H9 (cell line): Measurements from ENCODE around the gene PPARG. TPM values are rescaled to one million over a fixed set of nuclear protein-coding genes. Genes with fewer than 3 reads are reported as not detected.

Experiments
- DNase-seq: peaks from one replicate; pipeline ENCODE4 v3.0.0-alpha.2; 2017
- H2AFZ ChIP-seq: one replicate; pipeline ENCODE4 v1.6.1; 2013; ENCODE audit warnings: mild to moderate bottlenecking, low read length, control low read depth, moderate library complexity
- H2AK5ac ChIP-seq: 2 replicates; pipeline ENCODE4 v1.6.1; 2013; ENCODE audit warnings: low read length, control low read depth, mixed read lengths; ENCODE audit not compliant: insufficient read length
- H2BK120ac ChIP-seq: one replicate; pipeline ENCODE4 v1.6.1; 2013; ENCODE audit warnings: low read depth, mild to moderate bottlenecking, low read length, control low read depth, inconsistent platforms; ENCODE audit not compliant: poor library complexity, severe bottlenecking
- H2BK12ac ChIP-seq: 2 replicates; pipeline ENCODE4 v1.6.1; 2013; ENCODE audit warnings: low read length, control low read depth, mixed read lengths, low read depth; ENCODE audit not compliant: insufficient read length
- H2BK15ac ChIP-seq: 2 replicates; pipeline ENCODE4 v1.6.1; 2013; ENCODE audit warnings: low read depth, low read length, control low read depth
- H2BK20ac ChIP-seq: one replicate; pipeline ENCODE4 v1.6.1; 2013; ENCODE audit warnings: low read depth, mild to moderate bottlenecking, low read length, control low read depth, inconsistent platforms; ENCODE audit not compliant: poor library complexity, severe bottlenecking
- H2BK5ac ChIP-seq: 2 replicates; pipeline ENCODE4 v1.6.1; 2013; ENCODE audit warnings: low read length, control low read depth, mixed read lengths; ENCODE audit not compliant: insufficient read length
- H3K14ac ChIP-seq: 2 replicates; pipeline ENCODE4 v1.6.1; 2013; ENCODE audit warnings: low read length, control low read depth; ENCODE audit not compliant: insufficient read depth
- H3K18ac ChIP-seq: 2 replicates; pipeline ENCODE4 v1.6.1; 2013; ENCODE audit warnings: low read depth, mild to moderate bottlenecking, mixed read lengths, low read length, control low read depth; ENCODE audit not compliant: insufficient read length
- H3K23ac ChIP-seq: 2 replicates; pipeline ENCODE4 v1.6.1; 2013; ENCODE audit warnings: low read length, control low read depth, mixed read lengths, low read depth; ENCODE audit not compliant: insufficient read length
- H3K23me2 ChIP-seq: 2 replicates; pipeline ENCODE4 v1.6.1; 2013; ENCODE audit warnings: low read depth, mild to moderate bottlenecking, mixed read lengths, low read length, control low read depth; ENCODE audit not compliant: insufficient read length, poor library complexity, severe bottlenecking
- H3K27ac ChIP-seq: 2 replicates; pipeline ENCODE4 v1.5.1; 2013; ENCODE audit warnings: low read length, control low read depth, mixed read lengths, low read depth; ENCODE audit not compliant: insufficient read length
- H3K27me3 ChIP-seq: 2 replicates; pipeline ENCODE4 v1.6.1; 2013; ENCODE audit warnings: low read length, control low read depth, inconsistent platforms; ENCODE audit not compliant: insufficient read depth
- H3K4ac ChIP-seq: 2 replicates; pipeline ENCODE4 v1.6.1; 2013; ENCODE audit warnings: low read depth, mild to moderate bottlenecking, control low read depth, inconsistent platforms, low read length, moderate library complexity
- H3K4me1 ChIP-seq: 2 replicates; pipeline ENCODE4 v1.6.1; 2013; ENCODE audit warnings: low read length, control low read depth, inconsistent platforms; ENCODE audit not compliant: insufficient read depth
- H3K4me2 ChIP-seq: 2 replicates; pipeline ENCODE4 v1.6.1; 2013; ENCODE audit warnings: low read length, control low read depth, mixed read lengths; ENCODE audit not compliant: insufficient read length, insufficient read depth
- H3K56ac ChIP-seq: 2 replicates; pipeline ENCODE4 v1.6.1; 2013; ENCODE audit warnings: low read depth, mild to moderate bottlenecking, mixed read lengths, low read length, control low read depth; ENCODE audit not compliant: insufficient read length
- H3K79me1 ChIP-seq: 2 replicates; pipeline ENCODE4 v1.6.1; 2013; ENCODE audit warnings: low read depth, mild to moderate bottlenecking, moderate library complexity, low read length, control low read depth, inconsistent platforms; ENCODE audit not compliant: insufficient read depth, poor library complexity, severe bottlenecking
- H3K79me2 ChIP-seq: 2 replicates; pipeline ENCODE4 v1.6.1; 2013; ENCODE audit warnings: low read length, control low read depth, inconsistent platforms; ENCODE audit not compliant: insufficient read depth
- H3K9ac ChIP-seq: 2 replicates; pipeline ENCODE4 v1.6.1; 2013; ENCODE audit warnings: low read length, control low read depth, mixed read lengths; ENCODE audit not compliant: insufficient read length; ENCODE audit errors: extremely low read depth
- H3K9me3 ChIP-seq: one replicate; pipeline ENCODE4 v1.6.1; 2013; ENCODE audit warnings: low read depth, low read length, inconsistent platforms; ENCODE audit not compliant: control insufficient read depth
- H3T11ph ChIP-seq: one replicate; pipeline ENCODE4 v1.6.1; 2013; ENCODE audit warnings: mild to moderate bottlenecking, low read length, control low read depth, inconsistent platforms
- H4K20me1 ChIP-seq: one replicate; pipeline ENCODE4 v1.6.1; 2013; ENCODE audit not compliant: control insufficient read depth, insufficient read length, insufficient read depth
- H4K5ac ChIP-seq: 2 replicates; pipeline ENCODE4 v1.6.1; 2013; ENCODE audit warnings: low read depth, mild to moderate bottlenecking, mixed read lengths, low read length, control low read depth; ENCODE audit not compliant: insufficient read length
- H4K8ac ChIP-seq: replicated peaks from 2 replicates; pipeline ENCODE4 v1.6.1; 2013; ENCODE audit warnings: low read length, control low read depth, mixed read lengths, low read depth; ENCODE audit not compliant: insufficient read length
- H4K91ac ChIP-seq: 2 replicates; pipeline ENCODE4 v1.6.1; 2013; ENCODE audit warnings: low read depth, mild to moderate bottlenecking, moderate library complexity, mixed read lengths, low read length, control low read depth; ENCODE audit not compliant: insufficient read length
- H3K27ac Mint-ChIP-seq, 3 experiments: 2 replicates in 2 of 3; 3 replicates in 1 of 3; pipeline ENCODE4 v1.8.0; 2020 to 2021; ENCODE audit warnings: mixed read lengths in 3 of 3, mild to moderate bottlenecking in 1 of 3, moderate library complexity in 1 of 3
- H3K27me3 Mint-ChIP-seq: 2 replicates; pipeline ENCODE4 v1.8.0; 2021; ENCODE audit warnings: low read depth, mild to moderate bottlenecking, moderate library complexity, mixed read lengths
- H3K36me3 Mint-ChIP-seq, 3 experiments: 2 replicates in 2 of 3; 3 replicates in 1 of 3; pipeline ENCODE4 v1.8.0; 2020 to 2021; ENCODE audit warnings: low read depth in 3 of 3, mixed read lengths in 3 of 3; ENCODE audit not compliant: insufficient read depth in 1 of 3
- H3K4me1 Mint-ChIP-seq, 2 experiments: 2 replicates each; pipeline ENCODE4 v1.8.0; 2020; ENCODE audit warnings: mixed read lengths in 2 of 2
- H3K4me3 Mint-ChIP-seq, 2 experiments: 2 replicates in 1 of 2; 3 replicates in 1 of 2; pipeline ENCODE4 v1.8.0; 2020 to 2021; ENCODE audit warnings: mild to moderate bottlenecking in 2 of 2, mixed read lengths in 2 of 2, moderate library complexity in 1 of 2
- H3K9me3 Mint-ChIP-seq, 2 experiments: 2 replicates in 1 of 2; 3 replicates in 1 of 2; pipeline ENCODE4 v1.8.0; 2020; ENCODE audit warnings: mild to moderate bottlenecking in 2 of 2, mixed read lengths in 2 of 2, moderate library complexity in 1 of 2
- WGBS: extraction: QIAGEN DNeasy Blood & Tissue Kit; methylation state at CpG from one replicate; pipeline ENCODE4 v1.1.7; 2013; ENCODE audit warnings: missing lambda C conversion rate, low lambda C conversion rate, mixed read lengths; ENCODE audit not compliant: insufficient read length; ENCODE audit errors: extremely low coverage; 5-methylcytosine and 5-hydroxymethylcytosine counted together
- total RNA-seq: library from RNA; stranded (reverse); gene quantifications from 2 replicates; pipeline ENCODE4 v1.2.1, GENCODE V29; 2021
- TF ChIP-seq, protein P1 (sequence below): fragments of 200-600 bp; sonication (generic); conservative IDR thresholded peaks from 3 replicates; pipeline ENCODE4 v1.8.0; 2021; ENCODE audit warnings: antibody characterized with exemption, mild to moderate bottlenecking

The PPARG gene
- total RNA-seq, 1 experiment from 2014 or later, result 0.42 TPM

DNA sequence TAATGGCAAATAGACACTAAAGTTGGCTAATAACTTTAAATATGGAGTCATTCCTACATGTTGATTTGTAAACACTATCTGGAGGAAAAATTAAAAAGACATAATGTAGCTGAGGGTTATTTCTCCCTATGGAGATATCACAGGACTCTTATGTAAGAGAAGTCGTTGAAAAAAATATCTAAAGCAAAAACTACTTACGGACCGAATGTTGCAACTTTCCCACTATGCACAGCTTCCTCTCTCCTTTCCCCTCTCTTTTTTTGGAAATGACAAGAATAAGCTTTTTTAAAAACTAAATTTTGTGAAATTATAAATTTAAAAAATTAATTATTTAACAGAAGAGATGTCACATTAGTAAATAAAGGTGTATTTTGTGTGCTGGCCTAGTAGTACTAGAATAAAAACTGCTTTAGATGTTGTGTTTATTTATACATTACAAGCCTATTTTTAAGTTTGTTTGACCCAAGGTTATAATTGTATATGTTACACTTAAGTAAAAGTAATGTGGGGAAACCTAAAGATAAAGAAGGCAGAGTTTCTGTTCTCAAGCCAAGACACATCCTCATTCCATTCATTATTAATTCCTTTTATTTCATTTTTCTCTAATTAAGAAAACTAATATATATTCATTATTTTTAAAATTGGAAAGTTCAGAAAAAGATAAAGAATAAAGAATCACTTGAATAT lies 20.7 kb upstream of the PPARG start:
- no peak overlapping the region for H3K23ac ChIP-seq
- H3K9me3 ChIP-seq, result no peaks in the 10 kb centered on the region
- no peak overlapping the region for H3K18ac ChIP-seq
- H4K8ac ChIP-seq, result no peak overlapping the region
- H3K14ac ChIP-seq, result no peak overlapping the region
- no peak overlapping the region for H4K5ac ChIP-seq
- H2BK20ac ChIP-seq, result no peak overlapping the region
- H3K4me2 ChIP-seq, result no peak overlapping the region
- Mint-ChIP-seq H3K27ac (no peak overlapping the region), H3K4me1 (no peaks in the 10 kb centered on the region), H3K27me3 (no peaks in the 10 kb centered on the region; the same call in 1 of the 2 replicates), H3K4me3 (no peak overlapping the region), H3K36me3 (no peaks in the 10 kb centered on the region), H3K9me3 (no peaks in the 10 kb centered on the region)
- WGBS, result no CpG with 5 or more reads among the region's 3 CpGs
- no peak overlapping the region for H2BK15ac ChIP-seq
- no peak overlapping the region for H2BK120ac ChIP-seq
- no peak overlapping the region for H4K91ac ChIP-seq
- no peaks in the 10 kb centered on the region for H4K20me1 ChIP-seq
- no peak overlapping the region for H2AFZ ChIP-seq
- no peak overlapping the region for H3K56ac ChIP-seq
- H3K4ac ChIP-seq, result no peak overlapping the region
- no peaks in the 10 kb centered on the region for H3K27me3 ChIP-seq
- H2BK5ac ChIP-seq, result no peak overlapping the region
- no peaks in the 10 kb centered on the region for H3K79me1 ChIP-seq
- TF ChIP-seq, protein P1, sequence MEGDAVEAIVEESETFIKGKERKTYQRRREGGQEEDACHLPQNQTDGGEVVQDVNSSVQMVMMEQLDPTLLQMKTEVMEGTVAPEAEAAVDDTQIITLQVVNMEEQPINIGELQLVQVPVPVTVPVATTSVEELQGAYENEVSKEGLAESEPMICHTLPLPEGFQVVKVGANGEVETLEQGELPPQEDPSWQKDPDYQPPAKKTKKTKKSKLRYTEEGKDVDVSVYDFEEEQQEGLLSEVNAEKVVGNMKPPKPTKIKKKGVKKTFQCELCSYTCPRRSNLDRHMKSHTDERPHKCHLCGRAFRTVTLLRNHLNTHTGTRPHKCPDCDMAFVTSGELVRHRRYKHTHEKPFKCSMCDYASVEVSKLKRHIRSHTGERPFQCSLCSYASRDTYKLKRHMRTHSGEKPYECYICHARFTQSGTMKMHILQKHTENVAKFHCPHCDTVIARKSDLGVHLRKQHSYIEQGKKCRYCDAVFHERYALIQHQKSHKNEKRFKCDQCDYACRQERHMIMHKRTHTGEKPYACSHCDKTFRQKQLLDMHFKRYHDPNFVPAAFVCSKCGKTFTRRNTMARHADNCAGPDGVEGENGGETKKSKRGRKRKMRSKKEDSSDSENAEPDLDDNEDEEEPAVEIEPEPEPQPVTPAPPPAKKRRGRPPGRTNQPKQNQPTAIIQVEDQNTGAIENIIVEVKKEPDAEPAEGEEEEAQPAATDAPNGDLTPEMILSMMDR, result no peak
- H3K23me2 ChIP-seq, result no peaks in the 10 kb centered on the region
- H2AK5ac ChIP-seq, result no peak overlapping the region
- no peak overlapping the region for H3K27ac ChIP-seq
- H3K4me1 ChIP-seq, result no peaks in the 10 kb centered on the region; the same call in 1 of the 2 replicates
- no peak overlapping the region for H3K9ac ChIP-seq
- H3K79me2 ChIP-seq, result no peaks in the 10 kb centered on the region
- no peak overlapping the region for H3T11ph ChIP-seq
- no peak overlapping the region for H2BK12ac ChIP-seq
- no peak for DNase-seq
